ENCODE measurements around the gene SIRT3. TPM values are rescaled to one million over a fixed set of nuclear protein-coding genes. Genes with fewer than 3 reads are reported as not detected.
A peak's percentile ranks its signal among the peaks of the same experiment; 100 is the strongest.

SIRT3 gene
- polyA plus RNA-seq, 1 donor (not counting 4 experiments of a cell fraction or from before 2014, with no cell fraction given), result 12.6 TPM

GRCh38 chr11:206526-207207 is 29.5 kb downstream of the SIRT3 start:
- Histone ChIP-seq H3K4me1 (ENCODE audit: control insufficient read depth, extremely low read depth, insufficient read depth, low read length) (peaks cover 24% of the 10 kb centered on the region), H3K27me3 (ENCODE audit: control insufficient read depth, extremely low read depth, insufficient read depth, low read length) (no peaks in the 10 kb centered on the region), H3K4me3 (ENCODE audit: control insufficient read depth in 2 of 3, extremely low read depth in 1 of 3, insufficient read depth in 2 of 3, low read depth in 1 of 3, low read length in 3 of 3) (peak overlapping the region; percentile 89 to 94 (median 90)), H3K9ac (ENCODE audit: control insufficient read depth, extremely low read depth, insufficient read depth, low read length) (peak overlapping the region; percentile 85), H4K20me1 (ENCODE audit: control insufficient read depth, extremely low read depth, insufficient read depth, low read length) (peaks cover 8% of the 10 kb centered on the region), H3K4me2 (ENCODE audit: control insufficient read depth, extremely low read depth, insufficient read depth, low read depth, low read length) (peak overlapping the region; percentile 97), H3K79me2 (ENCODE audit: control insufficient read depth, insufficient read depth, low read length) (peaks cover 69% of the 10 kb centered on the region), H2AFZ (ENCODE audit: control insufficient read depth, low read length) (no peak overlapping the region), H3K36me3 (ENCODE audit: control insufficient read depth in 2 of 2, extremely low read depth in 1 of 2, insufficient read depth in 2 of 2, low read length in 2 of 2) (peaks cover 38 to 49% of the 10 kb centered on the region in 2 experiments), H3K9me1 (ENCODE audit: control insufficient read depth, extremely low read depth, insufficient read depth, low read length) (peaks cover 2% of the 10 kb centered on the region), H3K9me3 (ENCODE audit: control insufficient read depth, low read depth, low read length) (no peaks in the 10 kb centered on the region), H3K27ac (ENCODE audit: control insufficient read depth, insufficient read depth, low read length) (peak overlapping the region; percentile 80)
- dilution Hi-C loops (cut with MboI; ENCODE audit: extremely low pct_ligation_motif_present, low sequenced_read_pairs), result no loop called here
- DNase-seq (ENCODE audit: low read depth, low spot score) (no peak), FAIRE-seq (no peak)
- TF ChIP-seq CTCF (optimal IDR thresholded peaks at IDR 0.05 in 1 of 3, IDR thresholded peaks at IDR 0.05 in 1 of 3, conservative IDR thresholded peaks at IDR 0.05 in 1 of 3; ENCODE audit: extremely low read depth in 1 of 3, insufficient read depth in 2 of 3, low read length in 3 of 3), result no peak

GRCh38 chr11:206002-206384 is 30.1 kb downstream of the SIRT3 start:
- Histone ChIP-seq H3K27me3 (ENCODE audit: control insufficient read depth, extremely low read depth, insufficient read depth, low read length) (no peaks in the 10 kb centered on the region), H3K9me3 (ENCODE audit: control insufficient read depth, low read depth, low read length) (no peaks in the 10 kb centered on the region), H2AFZ (ENCODE audit: control insufficient read depth, low read length) (no peak overlapping the region), H3K4me1 (ENCODE audit: control insufficient read depth, extremely low read depth, insufficient read depth, low read length) (peaks cover 24% of the 10 kb centered on the region), H3K4me2 (ENCODE audit: control insufficient read depth, extremely low read depth, insufficient read depth, low read depth, low read length) (peak overlapping the region; percentile 97), H3K9ac (ENCODE audit: control insufficient read depth, extremely low read depth, insufficient read depth, low read length) (peak overlapping the region; percentile 85), H3K9me1 (ENCODE audit: control insufficient read depth, extremely low read depth, insufficient read depth, low read length) (peaks cover 2% of the 10 kb centered on the region), H3K36me3 (ENCODE audit: control insufficient read depth in 2 of 2, extremely low read depth in 1 of 2, insufficient read depth in 2 of 2, low read length in 2 of 2) (peaks cover 35 to 45% of the 10 kb centered on the region in 2 experiments), H3K4me3 (ENCODE audit: control insufficient read depth in 2 of 3, extremely low read depth in 1 of 3, insufficient read depth in 2 of 3, low read depth in 1 of 3, low read length in 3 of 3) (peak overlapping the region; percentile 89 to 94 (median 90)), H3K27ac (ENCODE audit: control insufficient read depth, insufficient read depth, low read length) (peak overlapping the region; percentile 80), H4K20me1 (ENCODE audit: control insufficient read depth, extremely low read depth, insufficient read depth, low read length) (peaks cover 8% of the 10 kb centered on the region), H3K79me2 (ENCODE audit: control insufficient read depth, insufficient read depth, low read length) (peaks cover 63% of the 10 kb centered on the region)
- DNase-seq (ENCODE audit: low read depth, low spot score) (no peak), FAIRE-seq (no peak)
- TF ChIP-seq CTCF (optimal IDR thresholded peaks at IDR 0.05 in 1 of 3, IDR thresholded peaks at IDR 0.05 in 1 of 3, conservative IDR thresholded peaks at IDR 0.05 in 1 of 3; ENCODE audit: extremely low read depth in 1 of 3, insufficient read depth in 2 of 3, low read length in 3 of 3), result no peak
- no peak for TF ChIP-seq EZH2 (IDR thresholded peaks at IDR 0.05; ENCODE audit: low read length)
- dilution Hi-C loops (cut with MboI; ENCODE audit: extremely low pct_ligation_motif_present, low sequenced_read_pairs), result no loop called here

Measured in keratinocyte (primary cell).